Heart right ventricle (tissue), 16 donors: ENCODE data around the gene FAM187B. TPM values are rescaled to one million over a fixed set of nuclear protein-coding genes. Genes with fewer than 3 reads are reported as not detected.

Source experiments
- ATAC-seq, 8 donors: fragments of 200-7000 bp; cut with Tn5 transposase; one replicate each; pipeline ENCODE4 v1.9.1; 2020; ENCODE audit warnings: mild to moderate bottlenecking in 8 of 8, moderate library complexity in 8 of 8, moderate number of reproducible peaks in 1 of 8
- DNase-seq, 2 donors: peaks; one replicate each; pipeline ENCODE4 v3.0.0-alpha.2; 2020
- H3K27ac ChIP-seq, 10 donors: fragments of 200-600 bp; sonication (generic) in 2 of 10; one replicate each; pipeline versions ENCODE4 v1.5.0 to v1.8.0; 2020 to 2022; ENCODE audit warnings: mild to moderate bottlenecking in 3 of 10
- H3K27me3 ChIP-seq, 7 donors: fragments of 200-600 bp; one replicate each; pipeline ENCODE4 v1.8.0; 2021 to 2022; ENCODE audit warnings: mild to moderate bottlenecking in 2 of 7
- H3K36me3 ChIP-seq, 9 donors: fragments of 200-600 bp; sonication (generic) in 1 of 9; one replicate each; pipeline versions ENCODE4 v1.5.0 to v1.8.0; 2020 to 2022; ENCODE audit warnings: mild to moderate bottlenecking in 2 of 9
- H3K4me1 ChIP-seq, 9 donors: fragments of 200-600 bp; sonication (generic) in 1 of 9; one replicate each; pipeline versions ENCODE4 v1.5.0 to v1.8.0; 2020 to 2022; ENCODE audit warnings: mild to moderate bottlenecking in 4 of 9
- H3K4me3 ChIP-seq, 10 donors: fragments of 200-600 bp; sonication (generic) in 2 of 10; one replicate each; pipeline versions ENCODE4 v1.5.0 to v1.8.0; 2020 to 2022; ENCODE audit warnings: mild to moderate bottlenecking in 7 of 10, moderate library complexity in 2 of 10
- H3K9me3 ChIP-seq, 11 donors: fragments of 200-600 bp in 10 of 11; sonication (generic) in 2 of 11; one replicate each; pipeline versions ENCODE4 v1.5.0 to v1.8.0; 2013 to 2022; ENCODE audit warnings: mild to moderate bottlenecking in 2 of 11, control low read depth in 1 of 11, moderate library complexity in 1 of 11
- WGBS, 2 donors: extraction: QIAGEN DNeasy Blood & Tissue Kit; methylation state at CpG; one replicate each; pipeline ENCODE4 v1.1.7; 2013; ENCODE audit warnings: inconsistent platforms in 1 of 2; 5-methylcytosine and 5-hydroxymethylcytosine counted together
- intact Hi-C, 10 donors: fragments of 100-400 bp; cut with DNase I; formaldehyde crosslinking; loops; one replicate each; pipeline versions ENCODE4 v1.11.1 to v1.14.2; 2022
- long read RNA-seq, 3 donors: library from polyadenylated mRNA; unstranded; transcript quantifications; one replicate each; pipeline ENCODE4 v2.0.0, GENCODE V29; 2020 to 2021
- polyA plus RNA-seq, 2 donors: library from polyadenylated mRNA; stranded (reverse); fragments of 200-250 nt; gene quantifications; one replicate each; pipeline ENCODE4 v1.2.3, GENCODE V29; 2013
- total RNA-seq, 10 donors: library from RNA; stranded (reverse); fragmentation: NEBNext Ultra II Directional in 3 of 10; extraction: Animal tissue kit (Norgen Biotek cat#: 25700) in 3 of 10; gene quantifications; one replicate each; pipeline versions ENCODE4 v1.2.1 to v1.2.4, GENCODE V29; 2021 to 2023
- TF ChIP-seq, protein P1 (sequence below), 9 donors: fragments of 200-600 bp; sonication (generic) in 2 of 9; IDR thresholded peaks; one replicate each; pipeline versions ENCODE4 v1.5.0 to v1.8.0; 2021 to 2022; ENCODE audit warnings: antibody characterized with exemption in 9 of 9, mild to moderate bottlenecking in 5 of 9, moderate library complexity in 1 of 9
- donor health status: Arrhythmogenic right ventricular cardiomyopathy.
- donor health status: ischemic (EF 13 %, LVEDD 7.1; RV severe dilation, severe dysfunction).
- donor health status: healthy with polysubstance abuse.
- donor health status: DM: no; HTN: yes; CAD: no.
- donor health status: DM: no; HTN: no; CAD: no.
- donor health status: ischemic (EF 25% LVEDD 6.9; RV normal size, moderate dysfunction).
- donor health status: ischemic (EF 25% LVEDD 5.7; RV mildly dilated, moderate dysfunction).
- donor health status: healthy.
- donor health status: DM: yes; HTN: yes; CAD: no.
- donor health status: Ischemic cardiomyopathy.
- donor health status: ischemic (EF 35%, LVEDD 5.7; RV mildly dilated, moderate dysfunction).
- donor health status: nonischemic (EF 11% LVEDD 7.7; RV severe dilation, severe dysfunction).
- donor health status: DM: yes; HTN: yes; CAD: no.
- donor health status: PGD.
- donor health status: ischemic (EF 29% LVEDD 5.4; RV normal size, mild dysfunction).
- donor health status: nonischemic (EF 23%, LVEDD 6.1; RV moderate dilation, normal function).

The FAM187B gene
- under 1 TPM in 1 of 10 donors, not detected in 9; 0.48 TPM for total RNA-seq
- not detected for polyA plus RNA-seq
- long read RNA-seq, donor 1, result 0 reads
- long read RNA-seq, donor 2, result 0 reads
- long read RNA-seq, donor 3, result 0 reads

DNA sequence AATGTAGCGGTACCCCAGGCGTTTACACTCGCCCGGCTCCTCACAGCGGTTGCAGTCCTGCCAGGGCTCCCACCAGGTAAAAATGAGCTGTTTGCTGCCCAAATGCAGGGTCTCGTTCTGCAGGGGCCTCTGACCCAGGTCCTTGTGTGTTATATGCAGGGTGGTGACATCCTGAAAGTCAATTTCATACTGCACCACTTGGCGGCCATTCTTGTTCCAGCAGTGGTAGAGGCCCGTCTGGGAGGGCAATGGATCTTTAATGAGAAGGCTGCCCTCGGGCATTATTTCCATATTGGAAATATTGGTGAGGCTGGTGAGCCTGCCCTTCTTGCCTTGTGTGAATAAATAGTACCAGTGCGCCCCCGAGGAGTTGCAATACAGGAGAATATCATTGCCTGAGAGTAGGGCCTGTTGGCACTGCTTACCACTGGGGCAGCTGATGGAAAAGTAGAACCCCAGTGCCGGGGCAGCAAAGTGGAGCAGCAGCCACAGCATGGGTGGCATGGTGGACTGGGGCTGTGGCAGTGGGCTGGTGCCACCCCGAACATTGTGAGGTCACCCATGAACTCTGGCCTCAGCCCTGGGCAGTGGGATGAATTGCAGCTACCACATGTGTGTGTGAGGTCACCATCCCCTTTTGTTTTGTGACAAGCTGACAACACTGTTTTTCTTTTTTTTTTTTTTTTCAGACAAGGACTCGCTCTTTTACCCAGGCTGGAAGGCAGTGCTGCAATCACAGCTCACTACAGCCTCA is at the start of gene FAM187B:
FAM187B (minus strand) TSS at position 563 of the 754 bp plus-strand sequence; CDS start at position 504, 59 bp downstream.
- 89 to 95% methylated on average over 14 of the region's 14 CpGs for WGBS, 2 donors
- H3K9me3 ChIP-seq, result no peaks in the 10 kb centered on the region
- peaks cover 0 to 16% (median 0%) of the 10 kb centered on the region in 9 donors for H3K4me1 ChIP-seq
- ATAC-seq (no peak), DNase-seq (no peak)
- intact Hi-C loops, result no loop called here
- no peak within 1 kb of the TSS for H3K27ac ChIP-seq
- no peak within 1 kb of the TSS for H3K4me3 ChIP-seq
- H3K36me3 ChIP-seq, result no peaks in the 10 kb centered on the region
- TF ChIP-seq, protein P1, sequence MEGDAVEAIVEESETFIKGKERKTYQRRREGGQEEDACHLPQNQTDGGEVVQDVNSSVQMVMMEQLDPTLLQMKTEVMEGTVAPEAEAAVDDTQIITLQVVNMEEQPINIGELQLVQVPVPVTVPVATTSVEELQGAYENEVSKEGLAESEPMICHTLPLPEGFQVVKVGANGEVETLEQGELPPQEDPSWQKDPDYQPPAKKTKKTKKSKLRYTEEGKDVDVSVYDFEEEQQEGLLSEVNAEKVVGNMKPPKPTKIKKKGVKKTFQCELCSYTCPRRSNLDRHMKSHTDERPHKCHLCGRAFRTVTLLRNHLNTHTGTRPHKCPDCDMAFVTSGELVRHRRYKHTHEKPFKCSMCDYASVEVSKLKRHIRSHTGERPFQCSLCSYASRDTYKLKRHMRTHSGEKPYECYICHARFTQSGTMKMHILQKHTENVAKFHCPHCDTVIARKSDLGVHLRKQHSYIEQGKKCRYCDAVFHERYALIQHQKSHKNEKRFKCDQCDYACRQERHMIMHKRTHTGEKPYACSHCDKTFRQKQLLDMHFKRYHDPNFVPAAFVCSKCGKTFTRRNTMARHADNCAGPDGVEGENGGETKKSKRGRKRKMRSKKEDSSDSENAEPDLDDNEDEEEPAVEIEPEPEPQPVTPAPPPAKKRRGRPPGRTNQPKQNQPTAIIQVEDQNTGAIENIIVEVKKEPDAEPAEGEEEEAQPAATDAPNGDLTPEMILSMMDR (IDR thresholded peaks at IDR 0.05), result no peak
- H3K27me3 ChIP-seq, result no peaks in the 10 kb centered on the region

DNA sequence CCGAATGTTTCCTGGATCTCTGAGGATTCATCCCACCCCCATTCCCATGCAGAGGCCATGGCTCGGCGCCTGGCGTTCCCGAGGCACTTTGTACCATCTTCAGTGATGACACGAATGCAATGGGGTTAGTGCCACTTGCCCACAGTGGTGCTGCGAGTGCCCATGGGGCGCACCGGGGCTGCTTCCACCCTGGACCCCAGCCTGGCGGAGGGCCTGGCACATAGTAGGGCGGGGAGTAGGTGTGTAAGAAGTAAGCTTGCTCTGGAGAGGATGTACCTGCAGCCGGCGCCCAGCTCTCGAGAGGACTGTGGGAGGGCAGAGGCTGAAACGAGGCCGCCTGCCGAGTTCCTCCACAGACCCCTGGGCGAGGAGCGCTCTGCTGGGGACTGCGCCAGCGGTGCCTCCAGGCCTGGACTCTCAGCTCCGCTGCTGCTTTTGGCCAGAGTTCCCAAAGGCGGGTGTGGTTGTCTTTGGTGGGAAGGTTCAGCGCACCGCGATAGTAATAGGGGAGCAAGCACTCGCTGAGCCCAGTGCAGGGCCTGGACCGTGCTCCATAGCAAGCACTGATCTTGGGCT is 48.3 kb upstream of the FAM187B start:
- intact Hi-C loops, result loop anchor here in 1 of 10 donors (10.0 kb wide), 1 partner anchor 218 kb away; the partner anchor contains the start of gene KRTDAP
- TF ChIP-seq, protein P1 (IDR thresholded peaks at IDR 0.05), result no peak
- no peaks in the 10 kb centered on the region for H3K27me3 ChIP-seq
- peaks cover 0 to 25% (median 0%) of the 10 kb centered on the region in 9 donors for H3K4me1 ChIP-seq
- 93 to 96% methylated on average over 28 of the region's 28 CpGs for WGBS, 2 donors
- ATAC-seq (no peak), DNase-seq (no peak)
- peaks cover 0 to 84% (median 24%) of the 10 kb centered on the region in 9 donors for H3K36me3 ChIP-seq
- H3K9me3 ChIP-seq, result no peaks in the 10 kb centered on the region
- H3K27ac ChIP-seq, result no peak overlapping the region
- no peak overlapping the region for H3K4me3 ChIP-seq

DNA sequence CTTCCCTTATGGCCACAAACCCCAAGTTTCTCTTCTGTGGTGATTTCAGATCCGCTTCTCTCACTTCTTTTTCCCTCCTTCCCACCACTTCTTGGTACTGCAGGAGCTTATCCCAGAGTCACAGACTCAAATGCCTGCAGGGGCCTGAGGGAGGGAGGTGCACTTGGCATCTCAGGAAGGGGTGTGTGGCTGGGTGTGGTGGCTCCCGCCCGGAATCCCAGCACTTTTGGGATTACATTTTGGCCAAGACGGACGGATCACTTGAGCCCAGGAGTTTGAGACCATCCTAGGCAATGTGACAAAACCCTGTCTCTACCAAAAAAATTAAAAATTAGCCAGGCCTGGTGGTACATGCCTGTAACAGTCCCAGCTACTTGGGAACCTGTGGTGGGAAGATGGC is 45.8 kb upstream of the FAM187B start:
- Histone ChIP-seq H3K27me3 (no peaks in the 10 kb centered on the region), H3K9me3 (no peaks in the 10 kb centered on the region), H3K36me3 (peaks cover 8 to 96% (median 38%) of the 10 kb centered on the region in 9 donors), H3K4me3 (no peak overlapping the region), H3K27ac (no peak overlapping the region), H3K4me1 (peaks cover 7 to 34% (median 11%) of the 10 kb centered on the region in 9 donors)
- 68 to 81% methylated on average over 5 of the region's 5 CpGs for WGBS, 2 donors
- intact Hi-C loops, result loop anchor here in 2 of 10 donors (5.0 to 10.0 kb wide), 2 partner anchors 132 to 220 kb away; partner anchors contain the start of genes FXYD7 (in 1 of the 2) and KRTDAP (in 1 of the 2)
- ATAC-seq, result no peak
- TF ChIP-seq, protein P1 (IDR thresholded peaks at IDR 0.05), result no peak
- no peak for DNase-seq

DNA sequence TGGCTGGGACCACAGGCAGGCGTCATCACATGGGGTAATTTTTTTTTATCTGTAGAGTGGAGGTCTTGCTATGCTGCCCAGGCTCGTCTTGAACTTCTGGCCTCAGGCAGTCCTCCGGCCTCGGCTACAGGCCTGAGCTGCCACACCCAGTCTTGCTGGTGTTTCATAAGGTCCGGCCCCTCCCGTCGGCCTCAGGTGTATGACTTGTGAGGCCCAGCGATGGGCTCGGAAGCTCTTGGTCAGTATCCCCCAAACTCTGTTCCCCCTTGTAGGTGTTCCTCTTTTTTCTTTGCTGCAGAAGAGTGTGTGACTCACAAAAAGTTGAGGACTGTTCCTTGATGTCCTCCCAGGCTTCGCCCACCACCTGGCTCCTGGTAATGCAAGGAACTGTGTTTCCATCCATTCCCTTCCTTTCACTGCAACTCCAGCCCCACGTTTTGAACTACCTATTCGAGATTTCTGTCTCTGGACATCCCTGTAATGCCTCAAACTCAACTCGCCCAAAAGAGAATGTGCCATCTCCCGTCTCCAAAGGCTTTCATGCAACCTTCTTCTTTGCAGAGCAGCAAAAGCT is 45.2 kb upstream of the FAM187B start:
- no peaks in the 10 kb centered on the region for H3K9me3 ChIP-seq
- H3K4me3 ChIP-seq, result no peak overlapping the region
- H3K4me1 ChIP-seq, result peaks cover 7 to 34% (median 11%) of the 10 kb centered on the region in 9 donors
- DNase-seq (no peak), ATAC-seq (no peak)
- intact Hi-C loops, result loop anchor here in 2 of 10 donors (5.0 to 10.0 kb wide), 2 partner anchors 131 to 221 kb away; partner anchors contain the start of genes FXYD7 (in 1 of the 2) and KRTDAP (in 1 of the 2)
- no peak overlapping the region for H3K27ac ChIP-seq
- TF ChIP-seq, protein P1 (IDR thresholded peaks at IDR 0.05), result no peak
- 74 to 91% methylated on average over 14 of the region's 14 CpGs for WGBS, 2 donors
- H3K27me3 ChIP-seq, result no peaks in the 10 kb centered on the region
- H3K36me3 ChIP-seq, result peaks cover 8 to 90% (median 38%) of the 10 kb centered on the region in 9 donors
